Embryonic facial prominence (tissue), 1 donor: ENCODE results near the gene CREM.

Source experiments
- DNase-seq: peaks from one replicate; pipeline ENCODE4 v3.0.0-alpha.2; 2016; ENCODE audit errors: extremely low spot score

Gene CREM

DNA sequence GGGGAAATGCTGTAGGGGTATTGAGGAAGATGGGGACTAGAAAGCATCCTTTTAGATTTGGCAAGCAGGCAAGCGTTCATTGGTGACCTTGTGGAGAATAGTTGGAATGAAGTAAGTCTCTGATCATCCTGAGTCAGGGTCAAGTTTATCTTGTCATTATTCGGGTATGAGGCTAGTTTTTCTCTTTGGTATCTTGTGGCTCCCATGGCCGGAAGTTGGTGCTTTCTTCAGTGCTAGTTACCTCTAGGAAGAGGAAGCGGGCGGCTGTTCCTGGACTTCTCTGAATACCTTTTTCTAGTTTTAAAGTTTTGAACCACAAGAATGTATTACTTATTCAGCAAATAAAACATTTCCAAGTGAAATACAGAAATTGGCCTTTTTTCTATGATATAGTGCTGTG lies 9.2 kb downstream of the CREM start:
- DNase-seq: no peak

DNA sequence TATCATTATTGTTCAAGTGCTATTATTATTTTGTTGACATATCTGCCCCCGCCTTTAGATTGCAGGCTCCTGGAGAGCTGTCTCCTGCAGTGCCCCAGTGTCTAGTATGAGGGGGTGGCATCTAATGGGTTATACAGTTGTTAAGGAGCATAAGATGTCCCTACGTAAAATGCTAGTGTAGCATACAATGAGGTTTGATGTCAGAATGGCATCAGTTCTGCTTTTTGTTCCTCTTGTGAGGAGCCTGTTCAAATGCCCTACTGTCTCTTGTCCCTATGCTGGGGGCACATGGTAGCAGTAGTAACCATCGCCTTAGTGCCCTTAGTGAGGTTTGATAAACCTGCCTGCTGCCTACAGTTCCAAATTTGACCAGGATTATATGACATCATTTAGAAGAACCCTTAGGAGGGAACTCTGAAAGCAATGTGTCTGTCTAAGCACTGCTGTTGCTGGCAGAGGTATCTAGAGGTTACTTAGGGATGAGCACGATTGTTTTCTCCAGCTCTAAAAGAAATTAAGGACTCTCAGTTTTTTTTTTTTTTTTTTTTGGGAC lies 9.7 kb downstream of the CREM start:
- DNase-seq: no peak

DNA sequence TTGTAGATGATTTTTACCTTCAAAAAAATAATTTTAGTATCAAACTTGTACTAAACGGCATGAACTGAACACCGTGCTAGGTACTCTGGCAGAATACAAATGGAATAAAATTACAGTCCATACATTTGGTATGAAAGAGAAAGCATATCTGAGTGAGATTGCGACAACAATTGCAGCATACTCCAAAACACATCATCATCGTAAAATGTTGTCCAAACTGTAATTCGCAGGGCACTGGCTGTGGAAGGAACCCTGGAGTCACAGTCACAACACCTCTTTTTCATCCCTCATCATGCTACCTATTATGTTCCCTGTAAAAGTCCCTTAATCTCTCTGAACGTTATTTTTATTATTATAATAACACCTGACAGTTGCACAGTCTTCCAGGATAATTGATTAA lies 13.5 kb downstream of the CREM start:
- DNase-seq: no peak

DNA sequence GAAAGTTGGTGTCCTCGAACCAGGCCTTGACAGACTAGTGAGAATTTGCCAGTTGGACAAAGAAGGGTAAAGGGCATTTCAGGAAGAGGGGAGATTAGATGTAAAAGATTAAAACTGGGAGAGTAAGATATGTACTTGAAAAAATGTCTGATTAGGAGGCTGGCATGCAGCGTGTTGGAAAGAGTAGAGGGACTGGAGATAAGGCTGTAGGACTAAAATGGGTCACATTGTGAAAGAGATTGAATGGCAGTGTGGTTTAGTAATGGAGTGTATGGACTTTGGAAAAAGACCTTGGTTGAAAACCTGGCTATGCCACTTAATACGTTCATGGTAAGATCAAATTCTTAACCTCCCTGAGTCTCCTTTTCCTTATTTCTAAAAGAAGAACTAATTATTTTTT lies 14.1 kb downstream of the CREM start:
- no peak for DNase-seq

GRCh38 chr10:35150308-35150707 lies 23.7 kb downstream of the CREM start:
- DNase-seq: no peak

GRCh38 chr10:35152992-35153391 lies 26.3 kb downstream of the CREM start:
- DNase-seq: no peak

DNA sequence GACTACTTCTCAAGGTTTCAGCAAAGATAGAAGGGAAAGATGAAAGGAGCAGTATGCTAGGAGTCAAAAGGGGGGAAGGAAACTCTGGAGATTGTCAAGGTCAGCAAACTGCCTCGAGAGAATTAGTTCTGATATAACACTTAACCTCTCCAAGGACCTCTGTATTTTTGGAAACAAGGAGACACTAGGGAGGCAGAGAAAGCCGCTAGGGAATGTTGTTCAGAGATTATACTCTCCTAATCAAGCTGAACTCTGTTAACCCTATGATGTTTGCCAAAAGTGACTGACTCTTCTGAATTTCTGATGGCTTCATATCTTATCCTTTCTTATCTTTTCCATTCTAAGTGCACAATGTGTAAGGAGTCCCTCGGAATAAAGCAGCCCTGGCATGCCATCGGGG lies 27.1 kb downstream of the CREM start:
- no peak for DNase-seq

DNA sequence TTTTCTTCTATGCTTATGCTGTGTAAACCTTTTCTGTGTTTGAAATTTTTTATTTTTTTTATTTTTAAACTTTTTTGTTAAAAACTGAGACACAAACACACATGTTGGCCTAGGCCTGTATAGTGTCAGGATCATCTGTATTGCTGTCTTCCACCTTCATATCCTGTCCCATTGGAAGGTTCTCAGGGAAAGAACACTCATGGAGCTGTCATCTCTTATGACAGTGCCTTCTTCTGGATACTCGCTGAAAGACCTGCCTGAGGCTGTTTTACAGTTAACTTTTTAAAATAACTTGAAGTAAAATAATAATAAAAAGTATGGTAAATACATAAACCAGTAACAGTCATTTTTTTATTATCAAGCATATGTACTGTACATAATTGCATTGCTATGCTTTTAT lies 34.1 kb downstream of the CREM start:
- DNase-seq: no peak

- DNase-seq: no peak
Measured at GRCh38 chr10:35161906-35162305, 35.3 kb downstream of the CREM start.

DNA sequence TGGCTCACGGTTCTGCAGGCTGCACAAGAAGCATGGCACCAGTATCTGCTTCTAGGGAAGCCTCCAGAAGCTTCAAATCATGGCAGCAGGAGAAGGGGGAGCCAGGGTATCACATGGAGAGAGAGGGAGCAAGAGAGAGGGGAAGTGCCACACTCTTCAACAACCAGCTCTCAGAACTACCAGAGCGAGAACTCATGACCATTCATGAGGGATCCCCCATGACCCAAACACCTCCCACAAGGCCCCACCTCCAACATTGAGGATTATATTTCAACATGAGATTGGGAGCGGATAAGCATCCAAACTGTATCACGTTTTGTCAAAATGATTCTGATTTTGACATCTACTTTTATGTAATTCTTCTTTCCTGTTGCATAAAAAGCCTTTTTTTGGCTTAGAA lies 38.5 kb downstream of the CREM start:
- no peak for DNase-seq

DNA sequence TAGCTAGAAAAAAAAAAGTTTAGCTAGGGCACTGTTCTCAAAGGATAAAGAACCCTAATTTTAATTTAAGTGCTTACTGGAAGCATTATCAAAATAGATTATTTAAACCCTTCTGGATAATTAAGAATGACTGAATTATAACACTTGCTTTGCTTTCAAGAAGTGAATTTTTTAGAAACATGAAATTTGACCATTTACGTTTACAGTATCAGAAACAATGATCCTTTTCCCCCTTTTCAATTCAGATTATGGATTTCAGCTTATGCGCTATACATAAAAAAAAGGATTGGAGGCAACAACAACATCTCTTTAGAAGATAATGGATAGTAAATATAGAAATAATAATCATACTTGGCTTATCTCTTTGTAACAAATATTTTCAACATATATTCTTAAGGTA lies 39.2 kb downstream of the CREM start:
- no peak for DNase-seq

GRCh38 chr10:35166607-35167006 lies 40.0 kb downstream of the CREM start:
- DNase-seq: no peak

GRCh38 chr10:35167342-35167741 lies 40.7 kb downstream of the CREM start:
- no peak for DNase-seq

DNA sequence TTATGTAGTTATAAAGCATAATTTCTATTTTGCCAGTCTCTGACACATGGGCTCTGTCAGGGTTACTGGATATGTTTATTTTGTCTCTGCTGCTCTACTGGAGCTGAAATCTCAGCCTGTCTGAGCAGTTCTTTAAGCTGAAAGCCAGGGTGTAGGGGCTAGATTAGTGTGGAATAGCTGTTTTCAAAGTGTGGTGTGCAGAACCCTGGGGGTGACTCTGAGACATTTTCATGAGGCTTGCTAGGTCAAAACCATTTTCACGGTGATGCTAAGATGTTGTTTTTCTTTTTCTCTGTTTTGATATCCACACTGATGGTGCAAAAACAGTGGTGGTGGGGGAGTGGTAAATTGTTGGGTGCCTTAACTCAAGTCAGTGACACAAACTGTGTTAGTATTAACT lies 45.5 kb downstream of the CREM start:
- DNase-seq: no peak

DNA sequence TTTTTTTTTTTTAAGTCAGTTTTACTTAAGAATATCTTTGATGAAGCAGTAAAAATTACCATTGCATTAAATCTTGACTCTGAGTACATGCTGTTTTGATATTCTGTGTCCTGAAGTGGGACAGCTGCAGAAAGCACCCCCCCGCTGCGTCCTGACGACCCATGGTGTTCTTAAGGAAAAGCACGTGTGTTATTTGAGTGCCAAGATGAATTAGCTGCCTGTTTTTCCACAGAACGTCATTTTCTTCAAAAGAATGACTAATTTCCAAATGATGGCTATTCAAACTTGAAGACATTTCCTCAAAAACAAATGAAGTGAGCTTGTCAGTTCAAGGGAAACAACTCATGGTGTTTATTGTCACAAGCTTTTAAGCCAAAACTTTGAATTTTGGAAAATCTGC lies 45.9 kb downstream of the CREM start:
- no peak for DNase-seq

GRCh38 chr10:35178331-35178730 lies 51.7 kb downstream of the CREM start:
- no peak for DNase-seq

GRCh38 chr10:35182631-35183510 lies 56.2 kb downstream of the CREM start:
- DNase-seq: no peak

DNA sequence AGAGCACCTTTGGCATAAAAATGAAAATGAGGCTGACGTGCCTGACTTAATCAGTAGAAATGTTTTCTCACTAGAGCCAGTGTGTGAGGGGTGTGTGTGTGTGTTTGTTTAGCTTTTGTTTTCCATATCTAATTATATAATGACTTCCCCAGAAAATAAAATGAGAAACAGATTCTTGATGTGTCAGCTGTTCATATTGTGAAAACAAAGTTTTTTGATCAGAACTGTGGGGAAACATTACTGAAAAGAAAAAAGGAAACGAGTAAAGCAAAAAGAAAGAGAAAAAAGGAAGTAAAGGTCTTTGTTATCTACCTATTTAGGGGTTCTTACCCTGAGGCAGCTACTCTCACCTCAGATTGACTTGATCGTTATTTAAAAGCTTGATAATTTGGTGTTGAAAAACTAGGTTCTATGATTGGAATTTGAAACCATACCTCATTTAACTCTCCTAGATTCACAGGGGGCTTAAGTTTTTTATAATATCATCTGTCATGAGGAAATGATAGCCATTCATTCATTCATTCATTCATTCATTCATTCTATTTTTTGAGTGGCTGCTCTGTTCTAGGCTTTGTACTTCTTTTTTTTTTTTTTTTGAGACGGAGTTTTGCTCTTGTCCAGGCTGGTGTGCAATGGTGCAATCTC lies 58.0 kb downstream of the CREM start:
- DNase-seq: no peak

DNA sequence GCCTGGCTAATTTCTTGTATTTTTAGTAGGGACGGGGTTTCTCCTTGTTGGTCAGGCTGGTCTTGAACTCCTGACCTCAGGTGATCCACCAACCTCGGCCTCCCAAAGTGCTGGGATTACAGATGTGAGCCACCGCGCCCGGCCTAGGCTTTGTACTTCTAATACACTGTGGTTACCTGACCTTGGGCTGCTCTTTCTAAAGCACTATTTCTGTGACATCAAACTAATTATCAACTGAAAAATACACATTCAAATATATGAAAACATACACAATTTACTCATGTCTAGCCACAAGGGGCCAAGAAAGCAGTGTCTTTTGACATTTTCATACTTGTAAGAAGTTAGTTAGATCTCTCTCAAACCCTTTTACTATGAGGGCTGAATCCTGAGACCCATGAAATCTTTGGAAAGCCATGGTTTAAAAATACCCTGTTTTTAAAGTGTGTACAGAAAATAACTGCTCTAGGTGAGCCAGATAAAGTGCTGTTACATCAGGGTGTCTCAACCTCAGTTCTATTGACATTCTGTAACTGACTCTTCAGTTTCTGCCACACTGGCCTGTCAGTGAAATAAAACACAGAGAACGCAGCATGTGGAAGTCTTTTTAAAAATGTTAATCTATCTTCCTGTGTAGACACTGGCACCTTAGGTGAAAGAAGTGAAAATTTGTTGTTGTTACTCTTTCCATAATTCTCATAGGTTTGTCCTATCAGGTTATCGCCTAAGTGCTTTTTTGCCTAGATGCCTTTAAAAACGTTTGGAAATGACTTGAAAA lies 58.8 kb downstream of the CREM start:
- DNase-seq: no peak

- no peak for DNase-seq
Measured at GRCh38 chr10:35188954-35189353, 62.3 kb downstream of the CREM start.

GRCh38 chr10:35191523-35191922 lies 64.9 kb downstream of the CREM start:
- DNase-seq: no peak

GRCh38 chr10:35192645-35193249 lies 66.1 kb downstream of the CREM start:
- DNase-seq: no peak
